ENCODE measurements around the gene PFDN2.

The PFDN2 gene

GRCh38 chr1:161115132-161115711, 2.6 kb downstream of the PFDN2 start (continued):
- TF ChIP-seq BCL11B (tag by site-specific recombination; IDR thresholded peaks at IDR 0.05; ENCODE audit: low read depth) (no peak), CTCF (tag by site-specific recombination; IDR thresholded peaks at IDR 0.05) (no peak), ZNF544 (tag by site-specific recombination; IDR thresholded peaks at IDR 0.05) (no peak), ZNF747 (tag by site-specific recombination; IDR thresholded peaks at IDR 0.05) (peak; percentile 26; the same call in 1 of the 2 replicates), ZNF394 (tag by site-specific recombination; IDR thresholded peaks at IDR 0.05; ENCODE audit: borderline replicate concordance) (peak; percentile 71)

GRCh38 chr1:161114556-161114955, 3.3 kb downstream of the PFDN2 start:
- Histone ChIP-seq H3K4me3 (ENCODE audit: low read depth, low read length) (no peak overlapping the region), H3K4me1 (ENCODE audit: control insufficient read depth, insufficient read depth, low read length) (peaks cover 9% of the 10 kb centered on the region), H3K36me3 (ENCODE audit: control insufficient read depth in 2 of 2, insufficient read depth in 1 of 2, low read length in 2 of 2) (peaks cover 0 to 16% of the 10 kb centered on the region in 2 experiments; a peak in 2 of 3 replicates), H3K9me3 (ENCODE audit: control insufficient read depth, insufficient read depth, low read depth, low read length) (no peaks in the 10 kb centered on the region), H3K27ac (ENCODE audit: extremely low read depth, low read depth, low read length) (no peak overlapping the region)
- POLR2A ChIA-PET = interaction anchor here (0.7 to 1.5 kb wide), 2 partner anchors 10 to 21 kb away, joined by 3 read pairs; no protein-coding TSS in a partner anchor
- CTCF ChIA-PET = interaction anchor here (1.2 kb wide), 1 partner anchor 22 kb away, joined by 3 read pairs; no protein-coding TSS in a partner anchor
- TF ChIP-seq ZNF544 (tag by site-specific recombination; IDR thresholded peaks at IDR 0.05) (no peak), ZBTB17 (tag by site-specific recombination; IDR thresholded peaks at IDR 0.05) (no peak), ZNF513 (tag by site-specific recombination; IDR thresholded peaks at IDR 0.05) (no peak), ZNF311 (tag by site-specific recombination; IDR thresholded peaks at IDR 0.05; ENCODE audit: borderline replicate concordance) (no peak), ZNF214 (tag by site-specific recombination; IDR thresholded peaks at IDR 0.05; ENCODE audit: borderline replicate concordance) (no peak), ZNF157 (tag by site-specific recombination; IDR thresholded peaks at IDR 0.05) (no peak), ZNF785 (tag by site-specific recombination; IDR thresholded peaks at IDR 0.05) (no peak), ZNF558 (tag by site-specific recombination; IDR thresholded peaks at IDR 0.05) (no peak), ZNF768 (tag by site-specific recombination; IDR thresholded peaks at IDR 0.05) (no peak), KLF8 (tag by site-specific recombination; IDR thresholded peaks at IDR 0.05) (no peak), ZBTB11 (tag by site-specific recombination; conservative IDR thresholded peaks at IDR 0.05; ENCODE audit: low read depth) (no peak), ZNF423 (tag by site-specific recombination; IDR thresholded peaks at IDR 0.05) (no peak), FEZF1 (tag by site-specific recombination; IDR thresholded peaks at IDR 0.05) (no peak), TCF7L2 (IDR thresholded peaks at IDR 0.05; ENCODE audit: borderline replicate concordance, low read depth, low read length) (no peak), ZNF600 (tag by site-specific recombination; IDR thresholded peaks at IDR 0.05) (no peak)

Measured in HEK293 (cell line).